HG03378 (cell line): ENCODE results near the gene RBM34.
"Not testable (repeated sequence)": the region's sequence is repeated elsewhere in the genome, so short reads cannot be mapped to it uniquely, and the experiment has no call there.

ENCODE experiments used
- ATAC-seq: cut with Tn5 transposase; IDR thresholded peaks from one replicate; pipeline ENCODE4 v1.9.1; 2021; ENCODE audit warnings: mild to moderate bottlenecking, moderate library complexity; ENCODE audit not compliant: unreplicated experiment

RBM34 gene

DNA sequence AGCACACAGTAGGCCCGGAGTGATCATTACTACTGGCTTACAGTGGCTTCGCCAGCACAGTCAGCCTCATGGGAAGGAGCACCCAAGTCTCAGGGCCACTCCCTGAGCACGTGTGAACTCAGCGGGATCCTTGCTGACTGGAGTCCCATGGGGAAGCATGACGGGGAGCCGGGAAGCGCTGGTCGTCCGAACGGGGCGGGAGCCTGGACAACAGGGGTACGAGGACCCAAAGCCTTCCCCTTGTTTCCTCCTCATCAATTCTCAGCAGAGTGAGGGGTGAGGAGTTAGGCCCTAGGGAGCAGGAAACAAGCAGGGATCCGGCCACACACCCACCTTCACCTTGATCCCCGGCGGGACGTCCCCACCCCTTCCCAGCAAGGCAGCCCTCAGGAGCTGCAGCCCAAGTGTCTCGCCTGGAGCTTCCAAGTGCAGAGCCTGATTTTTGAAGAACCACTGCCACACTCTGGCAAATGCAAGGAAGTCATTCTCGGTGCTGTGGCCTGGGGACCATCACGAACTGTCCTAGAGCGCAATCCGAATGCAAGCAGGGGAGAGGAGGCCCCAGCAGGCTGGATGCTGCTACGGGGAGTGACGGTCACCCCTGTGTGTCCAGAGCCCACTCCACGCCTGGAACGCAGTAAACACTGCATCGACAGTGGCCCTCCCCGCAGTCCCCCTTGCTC lies 67.9 kb downstream of the RBM34 start:
- ATAC-seq: no peak

DNA sequence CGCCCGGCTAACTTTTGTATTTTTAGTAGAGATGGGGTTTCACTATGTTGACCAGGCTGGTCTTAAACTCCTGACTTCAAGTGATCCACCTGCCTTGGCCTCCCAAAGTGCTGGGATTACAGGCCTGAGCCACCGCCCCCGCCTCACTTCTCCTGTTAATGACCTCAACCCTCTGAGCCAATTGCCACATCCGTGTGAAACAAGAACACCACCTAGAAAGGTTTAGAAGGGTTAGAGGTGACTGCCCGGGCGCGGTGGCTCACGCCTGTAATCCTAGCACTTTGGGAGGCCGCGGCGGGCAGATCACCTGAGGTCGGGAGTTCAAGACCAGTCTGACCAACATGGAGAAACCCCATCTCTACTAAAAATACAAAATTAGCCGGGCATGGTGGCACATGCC lies 68.6 kb downstream of the RBM34 start:
- ATAC-seq: not testable (repeated sequence)

DNA sequence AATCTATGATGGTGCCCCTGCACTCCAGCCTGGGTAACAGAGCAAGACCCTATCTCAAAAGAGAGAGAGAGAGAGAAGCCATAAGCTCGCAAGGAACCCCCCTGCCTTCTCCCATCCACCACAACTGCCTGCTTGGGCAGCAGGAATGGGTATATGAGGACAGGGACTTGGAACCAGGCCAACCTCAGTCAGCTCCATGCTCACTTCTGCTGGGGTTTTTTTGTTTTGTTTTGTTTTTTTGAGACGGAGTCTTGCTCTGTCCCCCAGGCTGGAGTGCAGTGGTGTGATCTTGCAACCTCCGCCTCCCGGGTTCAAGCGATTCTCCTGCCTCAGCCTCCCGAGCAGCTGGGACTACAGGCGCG lies 69.0 kb downstream of the RBM34 start:
- ATAC-seq: not testable (repeated sequence)

DNA sequence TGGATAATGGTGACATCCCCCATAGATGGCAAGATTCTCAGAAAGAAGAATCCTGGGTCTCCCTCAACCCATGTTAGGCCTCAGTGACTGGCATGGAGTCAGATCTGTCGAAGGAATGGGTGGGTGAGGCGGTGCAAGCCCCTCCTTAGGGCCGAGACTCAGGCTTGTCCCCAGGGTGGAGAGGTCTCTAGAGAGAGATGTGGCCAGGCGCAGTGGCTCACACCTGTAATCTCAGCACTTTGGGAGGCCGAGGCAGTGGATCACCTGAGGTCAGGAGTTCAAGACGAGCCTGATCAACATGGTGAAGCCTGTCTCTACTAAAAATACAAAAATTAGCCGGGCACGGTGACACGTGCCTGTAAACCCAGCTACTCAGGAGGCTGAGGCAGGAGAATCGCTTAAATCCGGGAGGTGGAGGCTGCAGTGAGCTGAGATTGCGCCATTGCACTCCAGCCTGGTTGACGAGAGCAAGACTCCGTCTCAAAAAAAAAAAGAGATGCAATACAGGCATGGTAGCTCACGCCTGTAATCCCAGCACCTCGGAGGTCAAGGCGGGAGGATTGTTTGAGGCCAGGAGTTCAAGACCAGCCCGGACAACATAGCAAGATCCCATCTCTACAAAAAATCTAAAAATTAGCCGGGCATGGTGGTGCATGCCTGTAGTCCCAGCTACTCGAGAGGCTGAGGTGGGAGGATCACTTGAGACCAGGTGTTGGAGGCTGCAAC lies 69.6 kb downstream of the RBM34 start:
- not testable (repeated sequence) for ATAC-seq

DNA sequence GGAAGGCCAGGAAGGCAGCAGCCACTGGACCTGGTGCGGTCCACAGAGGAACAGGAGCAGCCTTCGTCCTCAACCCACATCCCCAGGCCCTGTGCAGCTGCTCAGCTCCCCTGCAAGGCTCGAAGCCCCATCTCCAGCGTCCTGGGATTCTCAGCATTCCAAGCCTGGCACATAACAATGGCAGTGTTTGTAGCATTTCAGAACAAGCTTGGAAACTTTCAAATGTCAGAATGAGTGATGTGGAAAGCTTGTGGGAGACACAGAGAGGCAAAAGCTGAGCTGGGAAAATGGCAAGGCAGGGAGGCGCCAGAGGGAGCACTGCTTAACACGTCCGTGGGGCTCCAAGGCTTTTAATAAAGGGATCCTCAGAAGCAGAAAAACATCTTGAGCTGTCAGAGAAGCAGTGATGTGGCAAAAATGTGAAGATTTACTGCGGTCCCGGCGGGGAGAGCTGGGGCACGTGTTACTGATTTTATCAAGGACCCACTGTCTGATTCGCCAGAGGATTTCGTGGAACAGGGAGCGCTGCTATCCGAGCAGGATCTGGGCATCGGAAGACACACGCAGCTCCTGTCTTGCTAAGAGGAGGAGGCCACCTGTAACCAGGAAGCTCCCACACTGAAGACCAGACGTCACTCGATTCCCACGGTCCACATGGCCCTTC lies 70.5 kb downstream of the RBM34 start:
- no peak for ATAC-seq

DNA sequence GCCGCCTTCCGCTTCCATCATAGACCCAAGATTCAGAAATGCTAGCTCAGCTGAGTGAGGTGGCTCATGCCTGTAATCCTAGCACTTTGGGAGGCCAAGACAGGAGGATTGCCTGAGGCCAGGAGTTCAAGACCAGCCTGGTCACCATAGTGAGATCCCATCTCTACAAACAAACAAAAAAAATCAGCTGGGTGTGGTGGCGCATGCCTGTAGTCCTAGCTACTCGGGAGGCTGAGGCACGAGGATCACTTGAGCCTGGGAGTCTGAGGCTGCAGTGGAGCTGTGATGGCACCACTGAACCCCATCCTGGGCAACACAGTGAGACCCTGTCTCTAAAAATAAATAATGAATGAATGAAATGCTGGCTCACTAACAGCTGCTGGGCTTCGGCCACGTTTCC lies 72.1 kb downstream of the RBM34 start:
- no peak for ATAC-seq

DNA sequence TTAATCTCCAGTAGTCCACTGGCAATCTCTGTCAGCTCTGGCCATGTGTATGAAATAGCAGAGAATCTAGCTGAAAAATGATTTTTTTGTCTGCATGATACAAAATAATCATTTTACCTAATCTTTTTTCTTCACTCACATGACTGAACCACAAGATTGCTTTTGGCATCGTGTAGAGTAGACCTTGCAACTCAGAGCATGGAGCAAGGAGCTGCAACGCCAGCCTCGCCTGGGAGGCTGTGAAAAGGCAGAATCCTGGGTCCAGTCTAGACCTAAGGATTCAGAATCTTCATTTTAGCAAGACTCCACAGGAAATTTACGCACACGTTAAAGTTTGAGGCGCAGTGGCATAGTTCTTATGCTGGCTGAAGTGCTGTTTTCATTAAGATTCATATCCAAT lies 72.6 kb downstream of the RBM34 start:
- ATAC-seq: no peak

DNA sequence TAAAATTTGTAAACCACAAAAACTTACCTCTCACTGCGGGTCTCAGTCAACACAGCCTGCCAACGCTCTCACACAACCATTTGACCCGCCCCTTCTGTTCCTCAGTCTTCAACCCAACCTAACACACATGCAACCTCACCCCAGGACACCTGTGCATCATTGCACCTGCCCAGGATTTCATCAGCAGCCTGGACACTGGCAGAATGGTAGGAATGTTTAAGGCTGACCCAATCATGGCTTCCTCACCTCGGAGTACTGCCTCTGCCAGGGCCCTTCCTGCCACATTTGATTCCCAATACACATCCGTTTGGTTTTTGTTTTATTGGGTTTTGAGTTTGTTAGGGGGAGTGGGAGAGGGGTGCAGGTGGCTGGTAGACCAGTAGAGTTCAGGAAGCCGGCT lies 73.1 kb downstream of the RBM34 start:
- ATAC-seq: no peak

DNA sequence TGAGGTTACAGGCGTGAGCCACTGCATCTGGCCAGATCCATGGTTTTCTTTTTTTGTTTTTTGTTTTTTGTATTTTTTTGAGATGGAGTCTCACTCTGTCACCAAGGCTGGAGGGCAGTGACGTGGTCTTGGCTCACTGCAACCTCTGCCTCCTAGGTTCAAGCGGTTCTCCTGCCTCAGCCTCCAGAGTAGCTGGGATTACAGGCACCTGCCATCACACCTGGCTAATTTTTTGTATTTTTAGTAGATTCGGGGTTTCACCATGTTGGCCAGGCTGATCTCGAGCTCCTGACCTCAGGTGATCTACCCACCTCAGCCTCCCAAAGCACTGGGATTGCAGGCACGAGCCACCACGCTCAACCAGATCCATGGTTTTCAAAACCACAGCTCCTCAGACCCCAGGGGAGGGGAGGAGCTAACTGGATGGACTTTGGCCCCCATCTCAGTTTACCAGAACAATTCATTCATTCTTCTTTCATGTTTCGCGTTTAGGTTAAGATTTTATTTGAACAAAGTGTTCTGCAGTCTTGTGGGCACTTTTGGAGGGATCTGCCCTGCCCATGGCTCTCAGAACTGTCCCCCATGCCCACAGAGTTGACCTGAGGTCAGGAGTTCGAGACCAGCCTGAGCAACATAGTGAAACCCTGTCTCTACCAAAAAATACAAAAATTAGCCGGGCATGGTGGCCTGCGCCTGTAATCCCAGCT lies 75.5 kb downstream of the RBM34 start:
- ATAC-seq: not testable (repeated sequence)
